Sigmoid colon (tissue), 4 donors: ENCODE data around the gene DGKD.

ENCODE experiments used
- POLR2A ChIP-seq, 2 donors: fragments of 450-650 bp; IDR thresholded peaks; one replicate each; pipeline ENCODE4 v1.6.1; 2016; ENCODE audit warnings: antibody characterized with exemption in 2 of 2, mild to moderate bottlenecking in 2 of 2, moderate library complexity in 2 of 2
- POLR2AphosphoS5 ChIP-seq, 4 donors: sonication (generic); formaldehyde crosslinking; IDR thresholded peaks; one replicate each; pipeline ENCODE4 v1.6.1; 2017; ENCODE audit warnings: antibody characterized with exemption in 4 of 4

- TF ChIP-seq POLR2A (IDR thresholded peaks at IDR 0.05) = no peak
- TF ChIP-seq POLR2AphosphoS5 (IDR thresholded peaks at IDR 0.05) = no peak
Observed at GRCh38 chr2:233321166-233321565, 33.1 kb upstream of the DGKD start.
